NCI-H128 (cell line): ENCODE measurements around the gene GPNMB.
"Not testable (repeated sequence)": the region's sequence is repeated elsewhere in the genome, so short reads cannot be mapped to it uniquely, and the experiment has no call there.

Source experiments
- DNase-seq: peaks from one replicate; lab custom pipeline; 2025; ENCODE audit not compliant: unreplicated experiment; lab: John Stamatoyannopoulos, UW

GPNMB gene

DNA sequence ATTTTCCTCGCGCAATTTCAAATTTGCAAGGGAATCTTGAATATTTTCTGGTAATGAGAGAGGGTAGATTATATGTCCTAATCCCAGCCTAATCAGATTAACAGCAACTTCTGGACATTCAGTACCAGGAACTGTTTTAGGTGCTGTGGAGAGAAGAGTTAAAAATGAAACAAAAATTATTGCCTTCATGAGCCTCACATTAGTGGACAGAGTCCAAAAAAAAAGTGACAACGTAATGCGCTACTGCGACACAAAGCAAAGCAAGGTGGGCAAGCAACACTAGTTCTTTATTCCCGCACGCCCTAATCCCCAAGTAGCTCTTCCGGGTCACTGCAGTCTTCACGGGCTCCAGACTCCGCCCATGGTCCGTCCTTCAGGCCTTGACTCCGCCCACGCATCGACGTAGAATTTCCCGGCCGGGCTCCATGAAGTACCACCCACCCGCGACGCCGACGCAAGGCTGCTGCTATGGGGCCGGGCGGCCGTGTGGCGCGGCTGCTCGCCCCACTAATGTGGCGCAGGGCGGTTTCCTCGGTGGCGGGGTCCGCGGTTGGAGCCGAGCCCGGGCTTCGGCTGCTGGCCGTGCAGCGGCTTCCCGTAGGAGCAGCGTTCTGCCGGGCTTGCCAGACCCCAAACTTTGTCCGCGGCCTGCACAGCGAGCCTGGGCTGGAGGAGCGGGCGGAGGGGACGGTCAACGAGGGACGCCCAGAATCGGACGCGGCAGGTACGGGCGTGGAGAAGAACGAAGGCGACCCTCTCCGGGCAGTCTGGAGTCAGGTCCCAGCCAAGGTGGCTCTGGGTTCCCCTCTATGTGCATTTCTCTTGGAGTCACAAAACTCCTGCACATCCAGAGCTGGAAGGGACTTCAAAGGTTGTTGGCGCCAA, 52.6 kb downstream of the GPNMB start, which contains the start of gene MALSU1:
Gene MALSU1, plus strand, starts transcription at position 455 of the 885 bp plus-strand sequence. Its CDS starts 14 bp downstream, at position 469.
- DNase-seq, result peak; percentile 93

DNA sequence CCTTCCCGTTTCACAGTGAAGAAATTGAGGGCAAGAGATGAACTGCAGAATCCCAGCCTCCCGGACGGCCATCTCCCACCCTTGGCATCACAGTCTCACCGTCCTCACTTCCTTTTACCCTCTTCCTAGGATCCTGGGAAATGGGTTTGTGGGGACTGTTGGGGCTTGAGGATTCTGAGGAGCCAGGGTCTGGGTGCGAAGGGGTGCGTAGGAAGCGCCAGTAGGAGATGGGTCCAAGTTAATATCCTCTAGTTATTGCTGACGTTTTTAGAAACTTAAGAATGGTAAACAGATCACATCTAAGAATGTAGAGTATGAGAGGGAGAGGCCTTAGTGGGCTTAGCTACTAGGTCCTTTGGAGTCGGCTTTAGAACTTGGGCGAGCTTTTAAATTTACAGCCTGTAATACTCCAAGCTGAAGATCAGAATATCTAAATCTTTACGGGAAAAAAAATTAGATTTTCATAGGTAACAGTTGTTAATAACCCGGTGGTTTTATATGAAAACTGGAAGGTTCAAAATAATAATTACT, 53.3 kb downstream of the GPNMB start:
- no peak for DNase-seq

DNA sequence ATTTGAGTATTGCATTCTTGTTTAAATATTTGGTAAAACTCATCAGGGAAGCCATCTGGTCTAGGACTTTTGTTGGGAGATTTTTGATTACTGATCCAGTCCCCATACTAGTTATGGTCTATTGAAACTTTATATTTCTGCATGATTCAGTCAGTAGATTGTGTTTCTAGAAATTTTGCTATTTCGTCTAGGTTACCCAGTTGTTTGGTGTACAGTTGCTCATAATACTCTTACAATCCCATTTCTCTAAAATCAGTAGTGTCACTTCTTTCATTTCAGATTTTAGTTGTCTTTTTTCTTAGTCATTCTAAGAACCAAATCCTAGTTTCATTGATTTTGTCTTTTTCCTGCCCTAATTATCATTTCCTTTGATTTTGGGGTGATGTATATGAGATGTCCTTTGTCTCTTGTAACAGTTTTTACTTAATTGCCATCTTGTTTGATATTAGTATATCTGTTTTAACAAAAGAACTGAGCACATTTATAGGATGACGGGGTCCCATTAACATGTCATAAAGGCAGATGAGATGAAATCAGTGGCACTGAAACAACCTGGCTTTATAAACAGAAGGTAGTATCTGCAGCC, 60.5 kb downstream of the GPNMB start:
- DNase-seq, result no peak

DNA sequence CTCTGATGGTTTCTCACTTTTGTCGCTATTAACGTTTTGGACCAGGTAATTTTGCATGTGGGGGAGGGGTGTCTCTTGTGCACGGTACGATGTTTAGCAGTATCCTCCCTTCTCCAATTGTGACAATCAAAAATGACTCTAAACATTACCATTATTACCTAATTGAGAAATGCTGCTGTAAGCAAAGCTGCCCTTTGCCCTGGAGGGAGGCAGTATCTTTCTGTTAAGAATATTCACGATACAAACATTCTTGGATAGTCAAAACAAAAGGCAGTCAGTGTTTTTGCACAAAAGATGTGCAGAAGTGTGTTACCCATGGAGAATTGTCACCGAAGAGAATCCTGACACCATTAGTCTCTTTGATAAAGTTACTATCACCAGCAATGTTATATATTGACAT, 62.2 kb downstream of the GPNMB start:
- no peak for DNase-seq

DNA sequence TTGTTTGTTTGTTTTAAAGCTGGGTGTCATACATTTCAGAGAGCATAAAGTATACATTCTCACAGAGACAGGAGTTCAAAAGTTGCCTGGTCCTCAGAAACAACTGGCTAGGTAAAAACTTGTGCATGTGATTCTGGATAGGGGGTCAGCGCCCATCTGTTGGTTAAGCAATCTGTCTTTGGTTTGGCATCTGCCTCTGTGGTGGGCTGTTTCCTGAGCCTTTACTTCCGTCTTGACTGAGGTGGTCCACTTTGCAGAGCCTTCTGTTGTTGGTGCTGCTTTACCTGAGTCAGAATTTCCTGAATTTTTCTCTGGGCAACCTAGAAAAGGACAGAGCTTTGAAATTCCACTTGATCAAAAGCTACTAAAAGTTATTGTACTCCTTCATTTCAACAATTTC, 65.6 kb downstream of the GPNMB start:
- not testable (repeated sequence) for DNase-seq

DNA sequence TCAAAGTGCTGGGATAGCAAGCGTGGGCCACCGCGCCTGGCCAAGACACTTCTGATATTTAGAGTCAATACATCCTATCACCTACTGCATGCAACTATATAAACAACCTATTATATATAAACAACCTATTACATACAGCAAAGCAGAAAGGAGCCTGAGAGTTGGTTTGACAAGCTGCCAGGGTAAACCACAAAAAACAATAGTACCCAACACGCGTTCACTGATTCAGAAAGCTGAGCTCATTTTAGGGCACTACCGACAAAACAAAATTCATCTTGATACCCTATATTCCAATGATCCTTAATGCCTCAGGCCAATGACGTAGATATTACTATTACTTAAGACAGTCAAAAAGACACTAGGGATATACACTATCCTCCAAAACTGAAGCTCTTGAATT, 68.8 kb downstream of the GPNMB start:
- DNase-seq, result no peak
